Renal cortical epithelial cell (primary cell): Measurements from ENCODE around the gene MAT1A. TPM values are rescaled to one million over a fixed set of nuclear protein-coding genes. Genes with fewer than 3 reads are reported as not detected.
"Not testable (repeated sequence)": the region's sequence is repeated elsewhere in the genome, so short reads cannot be mapped to it uniquely, and the experiment has no call there.

Experiments used
- DNase-seq: peaks from one replicate; pipeline ENCODE4 v3.0.0-alpha.2; 2011; ENCODE audit warnings: low read depth
- total RNA-seq: library from RNA; depleted of rRNA; stranded (reverse); fragments of >200 nt; gene quantifications from 2 replicates; pipeline ENCODE4 v1.2.3, GENCODE V29; 2014

MAT1A gene
- total RNA-seq, 1 donor from 2014 or later, result 0.15 TPM

- DNase-seq, result no peak
Observed at GRCh38 chr10:80264081-80265056, 25.1 kb downstream of the MAT1A start.

GRCh38 chr10:80261316-80262030, 28.0 kb downstream of the MAT1A start:
- no peak for DNase-seq

DNA sequence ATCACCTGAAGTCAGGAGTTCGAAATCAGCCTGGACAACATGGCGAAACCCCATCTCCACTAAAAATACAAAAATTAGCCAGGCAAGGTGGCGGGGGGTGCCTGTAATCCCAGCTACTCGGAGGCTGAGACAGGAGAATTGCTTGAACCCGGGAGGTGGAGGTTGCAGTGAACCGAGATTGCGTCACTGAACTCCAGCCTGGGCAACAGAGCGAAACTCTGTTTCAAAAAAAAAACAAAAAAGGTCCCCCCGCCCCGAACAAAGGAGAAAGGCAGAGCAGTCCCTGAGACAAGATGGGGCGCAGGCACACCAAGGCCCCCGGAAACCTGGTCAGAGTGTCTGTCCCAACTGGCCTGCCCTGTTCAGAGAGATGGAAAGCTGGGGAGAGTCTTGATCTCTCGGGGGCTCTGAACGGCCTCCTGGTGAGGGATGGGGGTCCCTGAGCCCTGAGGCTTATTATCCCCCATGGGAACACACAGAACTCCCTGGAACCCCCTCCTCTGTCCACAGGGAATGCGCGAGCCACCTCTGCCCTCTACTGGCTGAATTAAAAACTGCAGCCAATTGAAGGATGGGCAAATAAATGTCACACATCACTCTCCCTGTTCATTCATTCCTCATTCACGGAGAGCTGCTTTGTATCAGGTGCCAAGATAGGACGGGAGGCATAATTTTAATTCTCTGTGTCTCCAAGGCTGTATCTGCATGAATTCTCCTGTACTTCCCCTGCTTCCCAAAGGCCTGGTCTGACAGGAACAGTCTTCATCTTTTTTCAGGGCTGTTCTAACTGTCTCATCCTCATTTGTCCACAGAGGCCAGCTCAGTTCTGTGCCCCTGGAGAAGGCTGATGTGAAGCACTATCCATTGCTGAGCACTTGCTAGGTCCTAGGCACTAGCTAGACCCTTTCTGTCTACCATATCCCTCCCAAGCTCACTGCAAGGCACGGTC, 28.9 kb downstream of the MAT1A start:
- no peak for DNase-seq

GRCh38 chr10:80259405-80259871, 30.0 kb downstream of the MAT1A start:
- DNase-seq, result no peak

DNA sequence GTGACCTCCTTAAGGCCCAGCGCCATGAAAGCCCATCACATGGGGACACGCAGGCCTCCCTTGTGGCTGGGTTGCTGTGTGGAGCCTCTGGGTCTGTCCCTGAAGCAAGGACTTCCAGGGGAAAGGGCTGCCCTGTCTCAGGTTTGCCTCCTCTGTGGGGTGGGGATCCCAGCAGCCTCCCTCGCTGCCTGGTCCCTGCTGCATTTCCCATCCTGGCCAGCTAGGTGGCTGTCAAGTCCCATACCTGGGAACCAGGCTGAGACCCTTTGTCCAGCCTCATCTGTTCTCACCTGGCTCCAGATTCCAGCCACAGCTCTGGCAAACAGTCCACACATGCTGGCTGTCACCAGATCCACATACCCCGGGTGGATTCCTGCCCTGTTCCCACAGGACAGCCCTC, 32.7 kb downstream of the MAT1A start:
- not testable (repeated sequence) for DNase-seq

GRCh38 chr10:80254726-80255125, 34.7 kb downstream of the MAT1A start:
- not testable (repeated sequence) for DNase-seq

GRCh38 chr10:80253963-80254271, 35.5 kb downstream of the MAT1A start:
- DNase-seq, result not testable (repeated sequence)

- DNase-seq, result no peak
Observed at GRCh38 chr10:80253266-80253962, 36.0 kb downstream of the MAT1A start.

GRCh38 chr10:80252296-80252887, 37.1 kb downstream of the MAT1A start:
- no peak for DNase-seq

GRCh38 chr10:80251703-80252280, 37.7 kb downstream of the MAT1A start:
- not testable (repeated sequence) for DNase-seq

- DNase-seq, result not testable (repeated sequence)
Observed at GRCh38 chr10:80250399-80250798, 39.1 kb downstream of the MAT1A start.

- not testable (repeated sequence) for DNase-seq
Observed at GRCh38 chr10:80249906-80250305, 39.6 kb downstream of the MAT1A start.

GRCh38 chr10:80247611-80248010, 41.8 kb downstream of the MAT1A start:
- DNase-seq, result not testable (repeated sequence)

GRCh38 chr10:80244371-80244770, 45.1 kb downstream of the MAT1A start:
- DNase-seq, result not testable (repeated sequence)

GRCh38 chr10:80242341-80242740, 47.1 kb downstream of the MAT1A start:
- DNase-seq, result not testable (repeated sequence)

DNA sequence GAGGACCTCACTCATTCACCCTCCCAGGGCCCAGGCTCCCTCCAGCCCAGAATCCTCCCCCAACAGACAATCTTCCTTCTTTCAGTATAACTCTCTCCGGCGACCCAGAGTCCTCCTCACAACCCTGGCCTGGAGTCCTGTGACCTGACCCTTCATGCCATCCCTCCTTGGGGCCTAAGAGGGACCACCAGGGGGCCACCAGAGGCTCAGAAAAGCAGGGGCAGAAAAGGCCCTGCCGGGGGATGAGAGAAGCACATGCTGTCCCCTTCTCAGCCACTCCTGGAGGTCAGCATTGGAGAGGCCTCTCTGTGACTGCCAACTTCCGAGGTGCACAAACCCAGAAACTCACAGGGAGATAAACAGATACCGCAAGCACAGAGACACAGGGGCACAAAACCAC, 53.0 kb downstream of the MAT1A start:
- DNase-seq, result not testable (repeated sequence)

GRCh38 chr10:80234331-80235235, 54.9 kb downstream of the MAT1A start:
- not testable (repeated sequence) for DNase-seq

DNA sequence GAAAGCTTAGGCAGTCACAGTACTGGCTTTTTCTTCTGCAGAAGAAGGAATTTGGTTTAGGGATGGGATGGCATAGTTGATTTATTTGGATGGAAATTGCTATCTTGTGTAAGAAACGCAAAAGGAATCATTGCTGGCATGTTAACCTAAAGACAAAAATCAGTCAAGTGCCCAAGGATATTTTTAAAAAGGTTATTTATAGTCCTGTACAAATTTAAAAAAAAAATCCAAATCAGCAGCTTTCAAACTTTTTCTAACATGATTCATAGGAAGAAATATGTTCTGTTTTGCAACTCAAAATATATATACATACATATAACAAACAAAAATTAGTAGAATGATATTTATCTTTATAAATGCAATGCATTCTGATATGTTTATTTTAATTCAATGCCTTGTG, 55.6 kb downstream of the MAT1A start:
- DNase-seq, result not testable (repeated sequence)

- DNase-seq, result not testable (repeated sequence)
Observed at GRCh38 chr10:80226723-80227122, 62.7 kb downstream of the MAT1A start.
